CD4-positive, alpha-beta T cell (primary cell): ENCODE measurements around the gene ZIC2. TPM values are rescaled to one million over a fixed set of nuclear protein-coding genes. Genes with fewer than 3 reads are reported as not detected.

ENCODE experiments used
- ATAC-seq: fragments of 200-7000 bp; cut with Tn5 transposase; one replicate; pipeline ENCODE4 v1.10.0; 2022; ENCODE audit warnings: mild to moderate bottlenecking; ENCODE audit not compliant: poor library complexity
- CTCF ChIA-PET: fragments of 350-600 bp; sonication (Branson Sonifier 250); formaldehyde crosslinking; loops from one replicate; lab custom pipeline; 2021; ENCODE audit warnings: antibody characterized with exemption, inconsistent platforms; lab: Charles Lee
- POLR2A ChIA-PET: fragments of 350-600 bp; sonication (Branson Sonifier 250); formaldehyde crosslinking; loops from one replicate; lab custom pipeline; 2021; ENCODE audit warnings: antibody characterized with exemption, inconsistent platforms; lab: Charles Lee
- DNase-seq, 14 experiments: peaks; one replicate each; pipeline ENCODE4 v3.0.0-alpha.2; 2013 to 2020; ENCODE audit warnings: mixed read lengths in 2 of 14
- H3K27ac ChIP-seq, 2 donors: one replicate each; pipeline versions ENCODE4 v1.5.1 to v1.7.0; 2013; ENCODE audit warnings: low read length in 2 of 2, low read depth in 1 of 2, mild to moderate bottlenecking in 1 of 2
- H3K27me3 ChIP-seq, 2 experiments: 1 replicate in 1 of 2; 2 replicates in 1 of 2; pipeline versions ENCODE4 v1.6.1 to v1.7.0; 2013; ENCODE audit warnings: low read length in 2 of 2, control low read depth in 1 of 2, mild to moderate bottlenecking in 1 of 2, moderate library complexity in 1 of 2; ENCODE audit not compliant: insufficient read depth in 2 of 2, control insufficient read depth in 1 of 2
- H3K36me3 ChIP-seq: one replicate; pipeline ENCODE4 v1.6.1; 2013; ENCODE audit warnings: low read length, control low read depth; ENCODE audit not compliant: insufficient read depth
- H3K4me1 ChIP-seq: one replicate; pipeline ENCODE4 v1.6.1; 2013; ENCODE audit warnings: low read length, control low read depth; ENCODE audit not compliant: insufficient read depth
- H3K4me3 ChIP-seq: one replicate; pipeline ENCODE4 v1.5.1; 2013; ENCODE audit warnings: mild to moderate bottlenecking, low read length, moderate library complexity
- H3K9me3 ChIP-seq, 2 experiments: 1 replicate in 1 of 2; 2 replicates in 1 of 2; pipeline versions ENCODE4 v1.6.1 to v1.7.0; 2013; ENCODE audit warnings: low read length in 2 of 2, mild to moderate bottlenecking in 2 of 2, control low read depth in 1 of 2, moderate library complexity in 1 of 2; ENCODE audit not compliant: control insufficient read depth in 1 of 2, insufficient read depth in 1 of 2
- H3K27ac Mint-ChIP-seq: one replicate; pipeline ENCODE4 v1.8.0; 2020; ENCODE audit warnings: mixed read lengths
- H3K27me3 Mint-ChIP-seq: one replicate; pipeline ENCODE4 v1.8.0; 2021; ENCODE audit warnings: mixed read lengths
- H3K36me3 Mint-ChIP-seq: one replicate; pipeline ENCODE4 v1.8.0; 2021; ENCODE audit warnings: low read depth, mixed read lengths
- H3K4me1 Mint-ChIP-seq: one replicate; pipeline ENCODE4 v1.8.0; 2021; ENCODE audit warnings: low read depth, mixed read lengths
- H3K4me3 Mint-ChIP-seq: one replicate; pipeline ENCODE4 v1.8.0; 2020; ENCODE audit warnings: mild to moderate bottlenecking, mixed read lengths
- H3K9me3 Mint-ChIP-seq: one replicate; pipeline ENCODE4 v1.8.0; 2020; ENCODE audit warnings: mixed read lengths
- intact Hi-C, 2 experiments: fragments of 100-400 bp; cut with DNase I in 1 of 2; cut with micrococcal nuclease in 1 of 2; formaldehyde crosslinking; loops; one replicate each; pipeline versions ENCODE4 v1.15.1 to v1.9.0; 2023 to 2025; cut with DNase I, micrococcal nuclease
- total RNA-seq, 174 experiments: library from RNA in 2 of 174; stranded (reverse) in 2 of 174; gene quantifications; one replicate each; pipeline ENCODE4 v1.2.3 and lab custom pipeline; 2021 to 2026
- TF ChIP-seq, protein P1 (sequence below): fragments of 200-600 bp; IDR thresholded peaks from one replicate; pipeline ENCODE4 v1.8.0; 2022; ENCODE audit warnings: antibody characterized with exemption, mild to moderate bottlenecking

ZIC2 gene
- total RNA-seq, 2 experiments from 2014 or later = not detected

DNA sequence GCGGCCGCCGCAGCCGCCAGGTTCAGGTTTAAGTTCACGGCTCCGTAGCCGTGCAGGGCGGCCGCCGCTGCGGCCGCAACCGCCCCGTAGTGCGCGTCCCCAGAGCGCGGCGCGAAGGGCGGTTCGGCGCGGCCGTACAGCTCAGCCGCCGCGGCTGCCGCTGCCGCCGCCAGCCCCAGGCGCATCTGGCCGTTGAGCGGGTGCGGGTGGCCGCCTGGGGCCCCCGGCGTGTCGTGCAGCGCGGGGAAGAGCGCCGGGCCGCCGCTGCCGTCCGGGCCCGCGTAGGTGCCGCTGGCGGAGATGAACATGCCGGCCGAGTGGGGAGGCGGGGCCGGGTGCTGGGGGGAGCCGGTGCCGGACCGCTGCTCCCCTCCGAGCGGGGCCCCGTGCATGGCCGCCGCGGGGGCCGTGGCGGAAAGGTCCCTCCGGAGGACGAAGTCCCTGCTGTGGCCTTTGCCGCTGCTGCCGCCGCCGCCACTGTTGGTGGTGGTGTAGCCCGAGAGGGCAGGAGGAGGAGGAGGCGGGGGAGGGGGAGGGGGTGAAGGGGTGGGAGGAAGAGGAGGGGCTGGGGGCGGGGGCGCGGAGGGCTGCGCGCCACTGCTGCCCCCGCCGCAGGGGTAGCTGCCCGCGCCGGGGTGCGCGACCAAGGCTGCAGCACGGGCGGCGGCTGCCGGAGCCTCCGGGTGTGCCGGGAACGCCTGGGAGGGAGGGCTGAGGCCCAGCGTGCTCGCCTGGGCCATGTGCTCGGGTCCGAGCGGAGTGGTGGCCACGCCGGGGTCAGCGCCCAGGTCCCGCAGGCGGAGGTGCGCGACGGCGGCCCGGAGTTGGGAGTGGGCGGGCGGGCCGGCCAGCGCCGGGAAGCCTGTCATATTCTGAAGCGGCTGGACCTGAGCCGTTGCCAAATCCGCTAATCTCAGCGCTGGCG is 10.7 kb upstream of the ZIC2 start:
- H3K27ac ChIP-seq = no peak overlapping the region
- peaks cover 42% of the 10 kb centered on the region for H3K4me1 ChIP-seq
- Mint-ChIP-seq H3K4me1 (peaks cover 26% of the 10 kb centered on the region), H3K27me3 (peaks cover 82% of the 10 kb centered on the region), H3K36me3 (peaks cover 9% of the 10 kb centered on the region), H3K9me3 (peaks cover 12% of the 10 kb centered on the region), H3K27ac (no peak overlapping the region), H3K4me3 (peak overlapping the region; percentile 63)
- ChIA-PET POLR2A (interaction anchor here (1.0 to 1.7 kb wide), 6 partner anchors 12 to 314 kb away, joined by 3 to 17 read pairs (median 6); no protein-coding TSS in a partner anchor), CTCF (no interaction called here)
- TF ChIP-seq, protein P1, sequence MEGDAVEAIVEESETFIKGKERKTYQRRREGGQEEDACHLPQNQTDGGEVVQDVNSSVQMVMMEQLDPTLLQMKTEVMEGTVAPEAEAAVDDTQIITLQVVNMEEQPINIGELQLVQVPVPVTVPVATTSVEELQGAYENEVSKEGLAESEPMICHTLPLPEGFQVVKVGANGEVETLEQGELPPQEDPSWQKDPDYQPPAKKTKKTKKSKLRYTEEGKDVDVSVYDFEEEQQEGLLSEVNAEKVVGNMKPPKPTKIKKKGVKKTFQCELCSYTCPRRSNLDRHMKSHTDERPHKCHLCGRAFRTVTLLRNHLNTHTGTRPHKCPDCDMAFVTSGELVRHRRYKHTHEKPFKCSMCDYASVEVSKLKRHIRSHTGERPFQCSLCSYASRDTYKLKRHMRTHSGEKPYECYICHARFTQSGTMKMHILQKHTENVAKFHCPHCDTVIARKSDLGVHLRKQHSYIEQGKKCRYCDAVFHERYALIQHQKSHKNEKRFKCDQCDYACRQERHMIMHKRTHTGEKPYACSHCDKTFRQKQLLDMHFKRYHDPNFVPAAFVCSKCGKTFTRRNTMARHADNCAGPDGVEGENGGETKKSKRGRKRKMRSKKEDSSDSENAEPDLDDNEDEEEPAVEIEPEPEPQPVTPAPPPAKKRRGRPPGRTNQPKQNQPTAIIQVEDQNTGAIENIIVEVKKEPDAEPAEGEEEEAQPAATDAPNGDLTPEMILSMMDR = no peak
- intact Hi-C loops = no loop called here
- H3K36me3 ChIP-seq = no peaks in the 10 kb centered on the region
- H3K27me3 ChIP-seq = peaks cover 75 to 83% of the 10 kb centered on the region in 2 experiments
- H3K4me3 ChIP-seq = no peak overlapping the region
- H3K9me3 ChIP-seq = peaks cover 39 to 46% of the 10 kb centered on the region in 2 experiments
- DNase-seq (peak in 2 of 14 experiments; percentile 10 to 35), ATAC-seq (peak; percentile 5)

GRCh38 chr13:99971576-99972189 is 9.9 kb upstream of the ZIC2 start, which contains the start of gene ZIC5:
TSS of gene ZIC5 (minus strand) at chr13:99971767. CDS start at chr13:99971603, 164 bp downstream.
- intact Hi-C loops = no loop called here
- H3K27ac ChIP-seq = no peak within 1 kb of the TSS
- TF ChIP-seq, protein P1 = no peak
- H3K4me1 ChIP-seq = peaks cover 42% of the 10 kb centered on the region
- ChIA-PET POLR2A (interaction anchor here (1.7 kb wide), 1 partner anchor 315 kb away, joined by 6 read pairs; no protein-coding TSS in a partner anchor), CTCF (no interaction called here)
- peak within 1 kb of the TSS; percentile 81 for H3K4me3 Mint-ChIP-seq
- peaks cover 75 to 83% of the 10 kb centered on the region in 2 experiments for H3K27me3 ChIP-seq
- peaks cover 82% of the 10 kb centered on the region for H3K27me3 Mint-ChIP-seq
- peaks cover 9% of the 10 kb centered on the region for H3K36me3 Mint-ChIP-seq
- no peak for DNase-seq
- H3K9me3 Mint-ChIP-seq = peaks cover 19% of the 10 kb centered on the region
- H3K36me3 ChIP-seq = no peaks in the 10 kb centered on the region
- H3K4me3 ChIP-seq = no peak within 1 kb of the TSS
- peak within 1 kb of the TSS; percentile 79 for H3K27ac Mint-ChIP-seq
- ATAC-seq = no peak
- H3K4me1 Mint-ChIP-seq = peaks cover 26% of the 10 kb centered on the region
- peaks cover 45 to 46% of the 10 kb centered on the region in 2 experiments for H3K9me3 ChIP-seq

DNA sequence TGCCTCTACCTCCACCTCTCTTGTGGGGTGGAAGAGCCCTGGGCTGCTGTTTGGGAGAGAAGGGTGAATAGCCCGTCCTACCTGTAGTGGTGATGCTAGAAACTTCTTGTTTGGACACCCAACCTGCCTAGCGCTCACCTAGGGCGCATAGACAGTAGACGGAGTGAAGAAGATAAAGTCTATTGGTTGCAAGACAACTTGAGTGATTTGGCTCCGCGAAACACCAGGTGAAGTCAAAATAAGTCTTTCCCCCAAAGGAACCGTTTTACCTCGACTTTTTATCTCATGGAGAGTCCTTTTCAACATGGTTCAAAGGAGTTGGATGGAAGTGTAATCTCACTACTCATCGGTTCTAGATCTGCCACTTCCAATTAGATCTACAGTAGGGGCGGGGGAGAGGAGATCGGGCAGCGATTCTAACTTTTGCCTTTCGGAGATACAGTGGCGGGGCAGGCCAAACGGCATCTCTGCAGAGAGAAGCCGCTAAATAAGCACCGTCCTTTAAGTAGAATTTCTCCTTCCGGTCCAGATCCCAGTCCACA is 9.3 kb upstream of the ZIC2 start:
- H3K27me3 Mint-ChIP-seq = peaks cover 82% of the 10 kb centered on the region
- peaks cover 23% of the 10 kb centered on the region for H3K9me3 Mint-ChIP-seq
- peak in 1 of 14 experiments; percentile 28 for DNase-seq
- ATAC-seq = no peak
- H3K36me3 Mint-ChIP-seq = peaks cover 9% of the 10 kb centered on the region
- peak overlapping the region; percentile 79 for H3K27ac Mint-ChIP-seq
- CTCF ChIA-PET = no interaction called here
- Histone ChIP-seq H3K4me3 (no peak overlapping the region), H3K36me3 (no peaks in the 10 kb centered on the region), H3K4me1 (peaks cover 42% of the 10 kb centered on the region), H3K27me3 (peaks cover 80 to 83% of the 10 kb centered on the region in 2 experiments), H3K9me3 (peaks cover 47 to 51% of the 10 kb centered on the region in 2 experiments), H3K27ac (no peak overlapping the region)
- H3K4me3 Mint-ChIP-seq = peak overlapping the region; percentile 81
- POLR2A ChIA-PET = no interaction called here
- TF ChIP-seq, protein P1 = no peak
- H3K4me1 Mint-ChIP-seq = peaks cover 26% of the 10 kb centered on the region
- intact Hi-C loops = no loop called here
